B cell (primary cell): ENCODE results near the gene TRIM17. TPM values are rescaled to one million over a fixed set of nuclear protein-coding genes. Genes with fewer than 3 reads are reported as not detected.

Source experiments
- ATAC-seq: fragments of 200-7000 bp; cut with Tn5 transposase; one replicate; pipeline ENCODE4 v1.10.0; 2021; ENCODE audit warnings: low read depth, mild to moderate bottlenecking, moderate number of reproducible peaks, moderate library complexity
- CTCF ChIA-PET: fragments of 350-600 bp; sonication (Branson Sonifier 250); formaldehyde crosslinking; loops from one replicate; lab custom pipeline; 2021; ENCODE audit warnings: antibody characterized with exemption, inconsistent platforms; lab: Charles Lee
- POLR2A ChIA-PET: fragments of 350-600 bp; sonication (Branson Sonifier 250); formaldehyde crosslinking; loops from one replicate; lab custom pipeline; 2021; ENCODE audit warnings: antibody characterized with exemption; lab: Charles Lee
- DNase-seq: peaks from one replicate; pipeline ENCODE4 v3.0.0; 2013
- H2AFZ ChIP-seq: 2 replicates; pipeline ENCODE4 v1.6.1; 2012; ENCODE audit warnings: mild to moderate bottlenecking, low read depth, low read length; ENCODE audit not compliant: insufficient read depth, poor library complexity, severe bottlenecking
- H3K27ac ChIP-seq, 2 donors: 1 replicate in 1 of 2; 2 replicates in 1 of 2; pipeline ENCODE4 v1.5.1; 2012 to 2013; ENCODE audit warnings: low read length in 2 of 2, mild to moderate bottlenecking in 2 of 2, moderate library complexity in 1 of 2
- H3K27me3 ChIP-seq, 4 experiments: fragments of 200-600 bp in 1 of 4; sonication (generic) in 1 of 4; replicated peaks in 1 of 4; 1 replicate in 2 of 4; 2 replicates in 2 of 4; pipeline versions ENCODE4 v1.6.1 to v1.7.0; 2013 to 2016; ENCODE audit warnings: low read length in 3 of 4, mild to moderate bottlenecking in 2 of 4, mixed read lengths in 1 of 4, moderate library complexity in 1 of 4; ENCODE audit not compliant: insufficient read depth in 4 of 4, control insufficient read depth in 3 of 4; ENCODE audit errors: control extremely low read depth in 1 of 4
- H3K36me3 ChIP-seq, 2 experiments: replicated peaks in 1 of 2; 1 replicate in 1 of 2; 2 replicates in 1 of 2; pipeline versions ENCODE4 v1.6.1 to v1.7.1; 2013; ENCODE audit warnings: low read length in 1 of 2; ENCODE audit not compliant: insufficient read depth in 2 of 2, control insufficient read depth in 1 of 2; ENCODE audit errors: control extremely low read depth in 1 of 2, extremely low read depth in 1 of 2
- H3K4me1 ChIP-seq, 2 donors: fragments of 200-600 bp in 1 of 2; sonication (generic) in 1 of 2; 1 replicate in 1 of 2; 2 replicates in 1 of 2; pipeline versions ENCODE4 v1.5.1 to v1.6.1; 2013 to 2017; ENCODE audit warnings: low read length in 2 of 2; ENCODE audit not compliant: control insufficient read depth in 2 of 2, insufficient read depth in 2 of 2
- H3K4me2 ChIP-seq: replicated peaks from 2 replicates; pipeline ENCODE3; 2012; ENCODE audit warnings: mild to moderate bottlenecking, low read depth, low read length; ENCODE audit not compliant: poor library complexity, severe bottlenecking
- H3K4me3 ChIP-seq, 5 experiments: fragments of 200-600 bp in 1 of 5; sonication (generic) in 1 of 5; 1 replicate in 3 of 5; 2 replicates in 2 of 5; pipeline versions ENCODE4 v1.5.1 to v1.7.0; 2011 to 2016; ENCODE audit warnings: low read length in 4 of 5, mild to moderate bottlenecking in 4 of 5, low read depth in 2 of 5, control low read depth in 1 of 5, moderate library complexity in 1 of 5; ENCODE audit not compliant: insufficient read depth in 1 of 5; ENCODE audit errors: control extremely low read depth in 1 of 5, extremely low read depth in 1 of 5
- H3K79me2 ChIP-seq: fragments of 200-600 bp; sonication (generic); one replicate; pipeline ENCODE4 v1.6.0; 2016; ENCODE audit warnings: low read length; ENCODE audit not compliant: control insufficient read depth, insufficient read depth
- H3K9ac ChIP-seq: fragments of 200-600 bp; sonication (generic); 2 replicates; pipeline ENCODE4 v1.6.1; 2017; ENCODE audit warnings: mild to moderate bottlenecking, low read length, moderate library complexity
- H3K9me3 ChIP-seq, 3 donors: one replicate each; pipeline versions ENCODE4 v1.6.1 to v1.7.1; 2013; ENCODE audit warnings: low read length in 2 of 3; ENCODE audit not compliant: control insufficient read depth in 2 of 3, insufficient read depth in 1 of 3; ENCODE audit errors: control extremely low read depth in 1 of 3
- H4K20me1 ChIP-seq: 2 replicates; pipeline ENCODE4 v1.6.0; 2012; ENCODE audit warnings: mild to moderate bottlenecking, low read length; ENCODE audit not compliant: insufficient read depth, control insufficient read depth, poor library complexity, severe bottlenecking
- H3K27ac Mint-ChIP-seq: one replicate; pipeline ENCODE4 v1.8.0; 2021; ENCODE audit warnings: mixed read lengths
- H3K27me3 Mint-ChIP-seq: one replicate; pipeline ENCODE4 v1.8.0; 2021; ENCODE audit warnings: mixed read lengths
- H3K4me1 Mint-ChIP-seq: one replicate; pipeline ENCODE4 v1.8.0; 2021; ENCODE audit warnings: mixed read lengths
- H3K4me3 Mint-ChIP-seq: one replicate; pipeline ENCODE4 v1.8.0; 2021; ENCODE audit warnings: mixed read lengths
- H3K9me3 Mint-ChIP-seq: one replicate; pipeline ENCODE4 v1.8.0; 2022; ENCODE audit warnings: mixed read lengths; ENCODE audit not compliant: insufficient read depth
- EZH2 ChIP-seq: IDR thresholded peaks from 2 replicates; pipeline ENCODE4 v1.6.1; 2012; ENCODE audit warnings: borderline replicate concordance, low read depth, mild to moderate bottlenecking, moderate library complexity, low read length; ENCODE audit not compliant: insufficient read depth, poor library complexity, severe bottlenecking
- WGBS: methylation state at CpG from one replicate; pipeline ENCODE4 v1.1.5; 2013; ENCODE audit warnings: missing lambda C conversion rate; ENCODE audit not compliant: insufficient coverage; 5-methylcytosine and 5-hydroxymethylcytosine counted together
- intact Hi-C: fragments of 100-400 bp; cut with micrococcal nuclease; formaldehyde crosslinking; loops from one replicate; pipeline ENCODE4 v1.10.0; 2022
- polyA plus RNA-seq: library from polyadenylated mRNA; depleted of rRNA; stranded (reverse); fragments of >200 nt; gene quantifications from 2 replicates; pipeline ENCODE4 v1.2.3, GENCODE V29; 2012
- total RNA-seq, 2 donors: library from RNA; stranded (reverse); fragments of 120-200 nt in 1 of 2; gene quantifications; 1 replicate in 1 of 2; 2 replicates in 1 of 2; pipeline versions ENCODE4 v1.2.3 to v1.2.4, GENCODE V29; 2013 to 2022
- TF ChIP-seq, protein P1 (sequence below): fragments of 200-600 bp; IDR thresholded peaks from one replicate; pipeline ENCODE4 v1.8.0; 2022; ENCODE audit warnings: antibody characterized with exemption, mild to moderate bottlenecking

Gene TRIM17
- total and polyA plus RNA-seq, 2 donors (not counting 1 experiment from before 2014, with no cell fraction given), result not detected

- peaks cover 0 to 30% (median 21%) of the 10 kb centered on the region in 4 experiments for H3K27me3 ChIP-seq
- peaks cover 26% of the 10 kb centered on the region for H3K27me3 Mint-ChIP-seq
- H4K20me1 ChIP-seq, result peaks cover 2% of the 10 kb centered on the region
- peaks cover 0 to 11% (median 0%) of the 10 kb centered on the region in 3 donors for H3K9me3 ChIP-seq
- no peak overlapping the region for H3K27ac Mint-ChIP-seq
- ChIA-PET POLR2A (no interaction called here), CTCF (no interaction called here)
- H3K9me3 Mint-ChIP-seq, result no peaks in the 10 kb centered on the region
- H3K79me2 ChIP-seq, result no peaks in the 10 kb centered on the region
- intact Hi-C loops, result no loop called here
- DNase-seq (no peak), ATAC-seq (no peak)
- no peak overlapping the region for H3K4me2 ChIP-seq
- H3K4me3 Mint-ChIP-seq, result no peak overlapping the region
- no peaks in the 10 kb centered on the region for H3K36me3 ChIP-seq
- H3K27ac ChIP-seq, result no peak overlapping the region
- WGBS, result 93% methylated on average over 8 of the region's 10 CpGs
- TF ChIP-seq EZH2, result no peak
- TF ChIP-seq, protein P1, sequence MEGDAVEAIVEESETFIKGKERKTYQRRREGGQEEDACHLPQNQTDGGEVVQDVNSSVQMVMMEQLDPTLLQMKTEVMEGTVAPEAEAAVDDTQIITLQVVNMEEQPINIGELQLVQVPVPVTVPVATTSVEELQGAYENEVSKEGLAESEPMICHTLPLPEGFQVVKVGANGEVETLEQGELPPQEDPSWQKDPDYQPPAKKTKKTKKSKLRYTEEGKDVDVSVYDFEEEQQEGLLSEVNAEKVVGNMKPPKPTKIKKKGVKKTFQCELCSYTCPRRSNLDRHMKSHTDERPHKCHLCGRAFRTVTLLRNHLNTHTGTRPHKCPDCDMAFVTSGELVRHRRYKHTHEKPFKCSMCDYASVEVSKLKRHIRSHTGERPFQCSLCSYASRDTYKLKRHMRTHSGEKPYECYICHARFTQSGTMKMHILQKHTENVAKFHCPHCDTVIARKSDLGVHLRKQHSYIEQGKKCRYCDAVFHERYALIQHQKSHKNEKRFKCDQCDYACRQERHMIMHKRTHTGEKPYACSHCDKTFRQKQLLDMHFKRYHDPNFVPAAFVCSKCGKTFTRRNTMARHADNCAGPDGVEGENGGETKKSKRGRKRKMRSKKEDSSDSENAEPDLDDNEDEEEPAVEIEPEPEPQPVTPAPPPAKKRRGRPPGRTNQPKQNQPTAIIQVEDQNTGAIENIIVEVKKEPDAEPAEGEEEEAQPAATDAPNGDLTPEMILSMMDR, result no peak
- H3K4me1 ChIP-seq, result peaks cover 17 to 20% of the 10 kb centered on the region in 2 donors
- no peak overlapping the region for H3K4me3 ChIP-seq
- H3K4me1 Mint-ChIP-seq, result peaks cover 19% of the 10 kb centered on the region
- no peak overlapping the region for H3K9ac ChIP-seq
- H2AFZ ChIP-seq, result no peak overlapping the region
These were observed 3.2 kb downstream of the TRIM17 start for GRCh38 chr1:228413241-228414010.
